Coronary artery (tissue), 2 donors: Measurements from ENCODE around the gene AK9.
"Not testable (repeated sequence)": the region's sequence is repeated elsewhere in the genome, so short reads cannot be mapped to it uniquely, and the experiment has no call there.

Experiments
- DNase-seq: peaks from one replicate; pipeline ENCODE4 v3.0.0-alpha.2; 2017; ENCODE audit warnings: low spot score
- H3K27ac ChIP-seq, 2 donors: fragments of 200-600 bp; sonication (generic); one replicate each; pipeline ENCODE4 v1.5.1; 2016 to 2019
- H3K4me3 ChIP-seq: fragments of 200-600 bp; sonication (generic); 2 replicates; pipeline ENCODE4 v1.5.1; 2016; ENCODE audit warnings: mild to moderate bottlenecking, moderate library complexity
- TF ChIP-seq, protein P1 (sequence below): fragments of 200-600 bp; sonication (generic); IDR thresholded peaks from one replicate; pipeline ENCODE4 v1.5.1; 2019; ENCODE audit warnings: antibody characterized with exemption

AK9 gene

GRCh38 chr6:109696355-109696754, 5.4 kb upstream of the AK9 start:
- TF ChIP-seq, protein P1, sequence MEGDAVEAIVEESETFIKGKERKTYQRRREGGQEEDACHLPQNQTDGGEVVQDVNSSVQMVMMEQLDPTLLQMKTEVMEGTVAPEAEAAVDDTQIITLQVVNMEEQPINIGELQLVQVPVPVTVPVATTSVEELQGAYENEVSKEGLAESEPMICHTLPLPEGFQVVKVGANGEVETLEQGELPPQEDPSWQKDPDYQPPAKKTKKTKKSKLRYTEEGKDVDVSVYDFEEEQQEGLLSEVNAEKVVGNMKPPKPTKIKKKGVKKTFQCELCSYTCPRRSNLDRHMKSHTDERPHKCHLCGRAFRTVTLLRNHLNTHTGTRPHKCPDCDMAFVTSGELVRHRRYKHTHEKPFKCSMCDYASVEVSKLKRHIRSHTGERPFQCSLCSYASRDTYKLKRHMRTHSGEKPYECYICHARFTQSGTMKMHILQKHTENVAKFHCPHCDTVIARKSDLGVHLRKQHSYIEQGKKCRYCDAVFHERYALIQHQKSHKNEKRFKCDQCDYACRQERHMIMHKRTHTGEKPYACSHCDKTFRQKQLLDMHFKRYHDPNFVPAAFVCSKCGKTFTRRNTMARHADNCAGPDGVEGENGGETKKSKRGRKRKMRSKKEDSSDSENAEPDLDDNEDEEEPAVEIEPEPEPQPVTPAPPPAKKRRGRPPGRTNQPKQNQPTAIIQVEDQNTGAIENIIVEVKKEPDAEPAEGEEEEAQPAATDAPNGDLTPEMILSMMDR, result no peak
- Histone ChIP-seq H3K27ac (peak overlapping the region in 1 of 2 donors; percentile 25), H3K4me3 (no peak overlapping the region)
- no peak for DNase-seq

DNA sequence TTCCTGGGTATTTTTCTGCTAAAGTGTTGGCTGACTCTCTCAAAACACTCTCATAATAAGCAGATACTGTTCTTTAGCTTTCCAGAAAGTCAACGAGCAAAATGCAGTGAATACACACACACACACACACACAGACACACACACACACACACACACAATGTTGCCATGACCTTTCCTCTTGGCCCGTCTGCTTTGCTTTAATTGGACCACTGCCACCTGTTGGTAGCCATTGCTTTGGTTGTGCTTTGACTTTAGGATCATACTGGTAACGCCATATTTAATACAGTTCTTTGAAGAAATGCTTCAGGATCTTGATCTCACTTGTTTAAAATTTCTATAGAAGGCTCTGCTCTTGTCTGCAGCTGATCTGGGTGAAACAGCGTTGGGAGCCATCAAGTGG, 4.5 kb upstream of the AK9 start:
- TF ChIP-seq, protein P1, result no peak
- no peak for DNase-seq
- H3K27ac ChIP-seq, result no peak overlapping the region
- no peak overlapping the region for H3K4me3 ChIP-seq

DNA sequence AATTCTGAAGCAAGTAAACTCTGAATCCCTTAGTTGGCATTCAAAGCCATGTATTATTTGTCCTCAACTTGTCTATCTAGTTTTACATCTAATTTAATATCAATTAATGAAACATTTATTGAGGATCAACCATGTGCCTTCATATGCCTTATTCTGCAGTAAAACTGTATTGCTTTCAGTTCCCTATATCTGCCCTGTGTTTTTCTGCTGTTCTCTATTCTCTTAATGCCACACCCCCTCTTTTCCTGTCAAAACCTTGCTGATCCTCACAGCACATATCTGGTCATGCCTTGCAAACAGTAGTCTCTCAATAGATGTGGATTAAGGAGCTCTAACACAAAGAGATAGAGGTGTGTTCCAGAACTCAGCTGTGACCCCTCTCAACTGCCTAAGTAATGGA, 2.1 kb upstream of the AK9 start:
- Histone ChIP-seq H3K4me3 (no peak overlapping the region), H3K27ac (no peak overlapping the region)
- TF ChIP-seq, protein P1, result no peak
- no peak for DNase-seq

DNA sequence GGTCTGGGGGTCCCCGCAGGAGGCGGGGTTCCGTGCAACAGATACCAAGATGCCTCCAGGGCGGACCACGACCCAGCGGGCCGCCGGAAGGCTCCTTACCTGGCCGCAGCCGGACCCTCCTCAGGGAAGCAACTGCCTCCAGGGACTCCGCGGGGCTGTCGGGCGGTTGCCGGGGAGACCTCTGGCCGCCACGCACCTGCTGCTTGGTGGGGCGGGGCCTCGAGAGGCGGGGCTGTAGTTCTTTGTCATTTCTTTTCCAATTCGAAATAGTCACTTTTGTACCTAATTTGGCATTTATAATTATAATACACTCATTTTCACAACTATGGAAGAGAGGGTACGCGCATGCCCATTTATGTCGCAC, 647 bp downstream of the AK9 start:
- H3K4me3 ChIP-seq, result peak overlapping the region; percentile 83
- H3K27ac ChIP-seq, result peak overlapping the region; percentile 87 to 88
- TF ChIP-seq, protein P1, result no peak
- DNase-seq, result no peak

DNA sequence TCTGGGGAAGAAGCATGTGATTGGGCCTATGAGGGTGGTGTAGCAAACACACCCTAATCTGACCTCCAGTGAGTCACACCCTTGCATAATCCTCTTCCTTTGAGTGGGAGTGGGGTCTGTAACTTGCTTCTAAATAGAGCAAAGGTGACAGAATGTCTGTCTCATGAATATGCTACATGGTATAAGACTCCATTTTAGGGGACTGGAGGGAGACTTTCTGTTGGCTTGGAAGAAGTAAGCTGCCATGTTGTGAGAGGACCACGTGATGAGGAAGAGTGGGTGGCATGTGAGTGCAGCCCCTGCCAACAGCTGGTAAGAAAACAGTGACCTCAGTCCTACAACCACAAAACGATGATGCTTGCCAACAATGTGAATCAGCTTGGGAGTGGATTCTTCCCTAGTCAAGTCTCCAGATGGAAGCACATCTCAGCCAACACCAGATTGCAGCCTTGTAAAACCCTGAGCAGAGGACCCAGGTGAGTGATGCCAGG, 3.7 kb downstream of the AK9 start:
- H3K27ac ChIP-seq, result peak overlapping the region in 1 of 2 donors; percentile 72
- no peak overlapping the region for H3K4me3 ChIP-seq
- TF ChIP-seq, protein P1, result no peak
- DNase-seq, result no peak

DNA sequence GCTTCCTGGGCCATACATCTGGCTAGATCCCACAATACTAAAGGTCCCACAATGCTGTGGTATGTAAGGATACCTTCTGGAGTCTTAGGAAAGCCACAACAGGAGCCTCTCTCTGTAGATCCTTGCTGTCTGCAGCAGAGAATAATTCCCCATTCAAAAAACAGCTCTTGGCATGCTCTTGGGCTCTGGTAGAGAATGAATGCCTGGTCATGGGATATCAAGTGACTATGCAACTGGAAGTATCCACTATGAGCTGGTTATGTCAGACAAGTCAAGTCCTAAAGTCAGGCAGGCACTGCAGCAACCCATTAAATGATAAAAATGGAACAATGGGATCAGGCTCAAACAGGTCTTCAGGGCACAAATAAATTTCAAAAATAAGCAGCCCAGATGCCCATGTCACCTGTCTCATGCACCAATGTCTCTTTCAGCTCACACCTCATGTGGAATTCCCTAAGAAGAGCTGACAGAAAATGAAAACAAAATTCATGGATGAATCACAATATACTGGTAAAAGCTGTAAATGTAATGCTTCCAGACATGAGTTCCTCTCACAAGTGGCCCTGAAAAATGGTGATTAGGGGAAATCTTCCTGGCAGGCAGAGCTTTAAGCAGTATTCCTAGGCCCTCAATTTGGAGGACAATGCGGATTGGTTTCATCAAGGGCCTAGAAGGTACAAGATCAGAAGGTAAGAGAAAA, 4.3 kb downstream of the AK9 start:
- TF ChIP-seq, protein P1, result no peak
- Histone ChIP-seq H3K4me3 (no peak overlapping the region), H3K27ac (peak overlapping the region in 1 of 2 donors; percentile 72)
- no peak for DNase-seq

- not testable (repeated sequence) for H3K27ac ChIP-seq, H3K4me3 ChIP-seq, DNase-seq
Observed at GRCh38 chr6:109678661-109679505, 12.1 kb downstream of the AK9 start.
